OCI-LY1 (cell line): ENCODE data around the gene ATF6.

Experiments used
- H2AFZ ChIP-seq: fragments of 200-600 bp; sonication (generic), shearing (Covaris generic); 2 replicates; pipeline ENCODE4 v1.6.0; 2014; ENCODE audit warnings: antibody characterized with exemption, mild to moderate bottlenecking, low read length
- H3F3A ChIP-seq: fragments of 200-600 bp; sonication (generic), shearing (Covaris generic); 2 replicates; pipeline ENCODE4 v1.6.0; 2014; ENCODE audit warnings: mild to moderate bottlenecking, antibody characterized with exemption, low read length, moderate library complexity; ENCODE audit not compliant: insufficient read depth
- H3K27ac ChIP-seq: fragments of 200-600 bp; sonication (generic); 2 replicates; pipeline ENCODE4 v1.5.1; 2014; ENCODE audit warnings: low read length, mixed run types, mild to moderate bottlenecking, low read depth; ENCODE audit not compliant: poor library complexity, severe bottlenecking
- H3K27me3 ChIP-seq: fragments of 200-600 bp; sonication (generic); 2 replicates; pipeline ENCODE4 v1.6.0; 2014; ENCODE audit warnings: antibody characterized with exemption, mild to moderate bottlenecking, low read length, moderate library complexity; ENCODE audit not compliant: insufficient read depth
- H3K36me3 ChIP-seq: fragments of 200-600 bp; sonication (generic); 2 replicates; pipeline ENCODE4 v1.6.1; 2014; ENCODE audit warnings: mild to moderate bottlenecking, antibody characterized with exemption, low read length, moderate library complexity, mixed read lengths; ENCODE audit not compliant: insufficient read depth
- H3K4me1 ChIP-seq: fragments of 200-600 bp; sonication (generic); 2 replicates; pipeline ENCODE4 v1.5.1; 2014; ENCODE audit warnings: mild to moderate bottlenecking, low read length, moderate library complexity; ENCODE audit not compliant: insufficient read depth, severe bottlenecking
- H3K4me2 ChIP-seq: fragments of 200-600 bp; sonication (generic), shearing (Covaris generic); 2 replicates; pipeline ENCODE4 v1.6.1; 2014; ENCODE audit warnings: low read length
- H3K4me3 ChIP-seq: fragments of 200-600 bp; sonication (generic); 2 replicates; pipeline ENCODE4 v1.5.1; 2014; ENCODE audit warnings: low read length, low read depth, mild to moderate bottlenecking, mixed read lengths; ENCODE audit not compliant: poor library complexity, severe bottlenecking
- H3K79me2 ChIP-seq: fragments of 200-600 bp; shearing (Covaris generic); 2 replicates; pipeline ENCODE4 v1.6.1; 2016; ENCODE audit warnings: mixed run types, low read length, mixed read lengths; ENCODE audit not compliant: insufficient read depth
- H3K9ac ChIP-seq: fragments of 200-600 bp; sonication (generic), shearing (Covaris generic); 2 replicates; pipeline ENCODE4 v1.6.1; 2014; ENCODE audit warnings: mild to moderate bottlenecking, low read length, mixed read lengths
- H3K9me2 ChIP-seq: fragments of 200-600 bp; sonication (generic), shearing (Covaris generic); 2 replicates; pipeline ENCODE4 v1.6.1; 2014; ENCODE audit warnings: low read depth, mild to moderate bottlenecking, low read length, mixed read lengths
- H3K9me3 ChIP-seq: fragments of 200-600 bp; shearing (Covaris generic); 2 replicates; pipeline ENCODE4 v1.6.1; 2014; ENCODE audit warnings: low read length, mixed read lengths
- H4K20me1 ChIP-seq: fragments of 200-600 bp; sonication (generic), shearing (Covaris generic); 2 replicates; pipeline ENCODE4 v1.6.0; 2016; ENCODE audit warnings: mild to moderate bottlenecking, low read length; ENCODE audit not compliant: insufficient read depth
- CTCF ChIP-seq: fragments of 200-600 bp; sonication (generic), shearing (Covaris generic); IDR thresholded peaks from 2 replicates; pipeline ENCODE4 v1.5.1; 2017; ENCODE audit warnings: mild to moderate bottlenecking, antibody characterized with exemption, low read length, moderate library complexity, mixed read lengths
- EZH2 ChIP-seq: fragments of 200-600 bp; sonication (generic), shearing (Covaris generic); IDR thresholded peaks from 2 replicates; pipeline ENCODE4 v1.8.0; 2017; ENCODE audit warnings: borderline replicate concordance, mixed run types, mild to moderate bottlenecking, antibody characterized with exemption, low read length, moderate library complexity, mixed read lengths

ATF6 gene

GRCh38 chr1:161951646-161952045, 185.5 kb downstream of the ATF6 start:
- Histone ChIP-seq H4K20me1 (no peaks in the 10 kb centered on the region), H3K36me3 (no peaks in the 10 kb centered on the region), H3K4me2 (no peak overlapping the region), H3K27ac (no peak overlapping the region), H3K9me2 (no peaks in the 10 kb centered on the region), H3K4me3 (no peak overlapping the region), H3K9ac (no peak overlapping the region), H3K27me3 (no peaks in the 10 kb centered on the region), H2AFZ (no peak overlapping the region), H3K4me1 (no peaks in the 10 kb centered on the region), H3K9me3 (no peaks in the 10 kb centered on the region), H3K79me2 (no peaks in the 10 kb centered on the region), H3F3A (no peaks in the 10 kb centered on the region)
- TF ChIP-seq EZH2 (no peak), CTCF (no peak)

GRCh38 chr1:161952607-161953172, 186.6 kb downstream of the ATF6 start:
- H3K27ac ChIP-seq, result no peak overlapping the region
- no peak overlapping the region for H3K4me3 ChIP-seq
- no peak for TF ChIP-seq EZH2
- no peak for TF ChIP-seq CTCF
- no peaks in the 10 kb centered on the region for H3K79me2 ChIP-seq
- H3K36me3 ChIP-seq, result no peaks in the 10 kb centered on the region
- H3K4me2 ChIP-seq, result no peak overlapping the region
- no peaks in the 10 kb centered on the region for H3K27me3 ChIP-seq
- no peaks in the 10 kb centered on the region for H3F3A ChIP-seq
- no peak overlapping the region for H3K9ac ChIP-seq
- no peaks in the 10 kb centered on the region for H4K20me1 ChIP-seq
- no peaks in the 10 kb centered on the region for H3K9me2 ChIP-seq
- no peaks in the 10 kb centered on the region for H3K4me1 ChIP-seq
- H2AFZ ChIP-seq, result no peak overlapping the region
- H3K9me3 ChIP-seq, result no peaks in the 10 kb centered on the region

GRCh38 chr1:161953256-161953920, 187.3 kb downstream of the ATF6 start:
- H3K27ac ChIP-seq, result no peak overlapping the region
- H2AFZ ChIP-seq, result no peak overlapping the region
- no peak overlapping the region for H3K4me2 ChIP-seq
- no peaks in the 10 kb centered on the region for H3F3A ChIP-seq
- no peaks in the 10 kb centered on the region for H3K4me1 ChIP-seq
- H4K20me1 ChIP-seq, result no peaks in the 10 kb centered on the region
- no peak overlapping the region for H3K4me3 ChIP-seq
- TF ChIP-seq EZH2, result no peak
- TF ChIP-seq CTCF, result no peak
- peaks cover under 1% of the 10 kb centered on the region; the same call in 1 of the 2 replicates for H3K36me3 ChIP-seq
- H3K9ac ChIP-seq, result no peak overlapping the region
- H3K27me3 ChIP-seq, result no peaks in the 10 kb centered on the region
- no peaks in the 10 kb centered on the region for H3K9me3 ChIP-seq
- H3K79me2 ChIP-seq, result no peaks in the 10 kb centered on the region
- no peaks in the 10 kb centered on the region for H3K9me2 ChIP-seq
